ENCODE measurements around the gene CHMP4A.
A peak's percentile ranks its signal among the peaks of the same experiment; 100 is the strongest.

Gene CHMP4A

GRCh38 chr14:24194873-24195185 lies 18.5 kb downstream of the CHMP4A start:
- DNase-seq = no peak

- DNase-seq = no peak
Observed at GRCh38 chr14:24194186-24194872, 19.0 kb downstream of the CHMP4A start.

GRCh38 chr14:24192933-24193332 lies 20.4 kb downstream of the CHMP4A start:
- no peak for DNase-seq

GRCh38 chr14:24190416-24190815 lies 22.9 kb downstream of the CHMP4A start:
- DNase-seq = no peak

GRCh38 chr14:24189460-24189859 lies 23.8 kb downstream of the CHMP4A start:
- no peak for DNase-seq

- DNase-seq = no peak
Observed at GRCh38 chr14:24189059-24189375, 24.3 kb downstream of the CHMP4A start.

GRCh38 chr14:24188251-24189058 lies 24.8 kb downstream of the CHMP4A start, which contains the start of gene IPO4:
IPO4 (minus strand) TSS chr14:24188816; CDS start chr14:24188787, 29 bp downstream.
- DNase-seq = peak; percentile 76

- no peak for DNase-seq
Observed at GRCh38 chr14:24187539-24187915, 25.8 kb downstream of the CHMP4A start.

- no peak for DNase-seq
Observed at GRCh38 chr14:24186831-24187538, 26.3 kb downstream of the CHMP4A start.

GRCh38 chr14:24185741-24186140 lies 27.5 kb downstream of the CHMP4A start:
- DNase-seq = no peak

- no peak for DNase-seq
Observed at GRCh38 chr14:24185026-24185425, 28.3 kb downstream of the CHMP4A start.

- DNase-seq = no peak
Observed at GRCh38 chr14:24184104-24184970, 29.0 kb downstream of the CHMP4A start.

- DNase-seq = no peak
Observed at GRCh38 chr14:24183014-24183481, 30.2 kb downstream of the CHMP4A start.

- DNase-seq = no peak
Observed at GRCh38 chr14:24182110-24182882, 31.0 kb downstream of the CHMP4A start.

GRCh38 chr14:24181371-24182077 lies 31.8 kb downstream of the CHMP4A start:
- no peak for DNase-seq

GRCh38 chr14:24179961-24180796 lies 33.1 kb downstream of the CHMP4A start:
- no peak for DNase-seq

- DNase-seq = no peak
Observed at GRCh38 chr14:24179294-24179960, 33.9 kb downstream of the CHMP4A start.

GRCh38 chr14:24178399-24179178 lies 34.7 kb downstream of the CHMP4A start:
- DNase-seq = no peak

- no peak for DNase-seq
Observed at GRCh38 chr14:24177891-24178290, 35.4 kb downstream of the CHMP4A start.
